Hepatocyte (in vitro differentiated cells): ENCODE data around the gene TOP2B.

ENCODE experiments used
- EZH2 ChIP-seq: fragments of 200-600 bp; sonication (generic); IDR thresholded peaks from 2 replicates; pipeline ENCODE4 v1.6.1; 2016; ENCODE audit warnings: antibody characterized with exemption, mild to moderate bottlenecking, borderline replicate concordance
- TF ChIP-seq, protein P1 (sequence below): fragments of 200-600 bp; sonication (generic); IDR thresholded peaks from 2 replicates; pipeline ENCODE4 v1.5.1; 2016; ENCODE audit warnings: antibody characterized with exemption, mild to moderate bottlenecking; ENCODE audit not compliant: poor library complexity

DNA sequence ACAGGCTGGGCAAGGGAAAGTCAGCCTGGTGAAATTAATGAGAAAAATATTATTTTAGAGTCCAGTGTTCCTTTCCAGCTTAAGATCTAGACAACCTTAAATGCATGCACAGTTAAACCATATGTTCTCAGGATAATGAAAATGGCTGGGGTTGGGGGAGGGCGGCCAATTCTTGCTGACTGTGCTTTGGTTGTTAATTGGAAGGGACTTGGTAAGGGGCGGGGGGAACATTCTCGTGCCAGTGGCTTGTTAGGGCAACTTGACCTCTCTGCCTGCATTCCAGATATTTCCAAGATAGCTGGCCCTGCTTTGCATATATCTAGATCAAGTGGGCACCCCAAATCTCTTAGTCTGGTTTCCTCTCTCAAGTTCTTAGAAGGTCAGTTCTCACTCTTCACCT lies 112.5 kb downstream of the TOP2B start:
- TF ChIP-seq, protein P1, sequence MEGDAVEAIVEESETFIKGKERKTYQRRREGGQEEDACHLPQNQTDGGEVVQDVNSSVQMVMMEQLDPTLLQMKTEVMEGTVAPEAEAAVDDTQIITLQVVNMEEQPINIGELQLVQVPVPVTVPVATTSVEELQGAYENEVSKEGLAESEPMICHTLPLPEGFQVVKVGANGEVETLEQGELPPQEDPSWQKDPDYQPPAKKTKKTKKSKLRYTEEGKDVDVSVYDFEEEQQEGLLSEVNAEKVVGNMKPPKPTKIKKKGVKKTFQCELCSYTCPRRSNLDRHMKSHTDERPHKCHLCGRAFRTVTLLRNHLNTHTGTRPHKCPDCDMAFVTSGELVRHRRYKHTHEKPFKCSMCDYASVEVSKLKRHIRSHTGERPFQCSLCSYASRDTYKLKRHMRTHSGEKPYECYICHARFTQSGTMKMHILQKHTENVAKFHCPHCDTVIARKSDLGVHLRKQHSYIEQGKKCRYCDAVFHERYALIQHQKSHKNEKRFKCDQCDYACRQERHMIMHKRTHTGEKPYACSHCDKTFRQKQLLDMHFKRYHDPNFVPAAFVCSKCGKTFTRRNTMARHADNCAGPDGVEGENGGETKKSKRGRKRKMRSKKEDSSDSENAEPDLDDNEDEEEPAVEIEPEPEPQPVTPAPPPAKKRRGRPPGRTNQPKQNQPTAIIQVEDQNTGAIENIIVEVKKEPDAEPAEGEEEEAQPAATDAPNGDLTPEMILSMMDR: no peak
- TF ChIP-seq EZH2: no peak
